ENCODE results near the gene PRR23E. TPM values are rescaled to one million over a fixed set of nuclear protein-coding genes. Genes with fewer than 3 reads are reported as not detected.

Gene PRR23E
- total and polyA plus RNA-seq, 2 donors from 2014 or later, result not detected

GRCh38 chr3:127166501-127167065, 26.3 kb upstream of the PRR23E start:
- FAIRE-seq, result no peak
- Histone ChIP-seq H3K4me1 (ENCODE audit: control insufficient read depth in 2 of 3, insufficient read depth in 2 of 3, low read depth in 1 of 3, low read length in 3 of 3) (no peaks in the 10 kb centered on the region), H3K27me3 (ENCODE audit: control insufficient read depth, insufficient read depth, low read length) (no peaks in the 10 kb centered on the region), H3K36me3 (ENCODE audit: control insufficient read depth in 2 of 3, insufficient read depth in 3 of 3, low read length in 3 of 3) (no peaks in the 10 kb centered on the region), H3K9ac (ENCODE audit: low read length in 3 of 3) (no peak overlapping the region), H3K9me3 (ENCODE audit: control insufficient read depth in 2 of 3, insufficient read depth in 1 of 3, low read length in 3 of 3) (no peaks in the 10 kb centered on the region), H3K27ac (ENCODE audit: low read depth in 2 of 2, low read length in 2 of 2) (no peak overlapping the region), H3K4me3 (ENCODE audit: low read length in 3 of 3) (no peak overlapping the region)
- no peak for DNase-seq
- TF ChIP-seq CTCF (IDR thresholded peaks at IDR 0.05; ENCODE audit: borderline replicate concordance, extremely low read depth, insufficient read depth), result no peak
- intact Hi-C loops (cut with DNase I), result no loop called here

- no peaks in the 10 kb centered on the region for H3K27me3 ChIP-seq (ENCODE audit: control insufficient read depth, insufficient read depth, low read length)
- DNase-seq (no peak), FAIRE-seq (no peak)
- no peak overlapping the region for H3K9ac ChIP-seq (ENCODE audit: low read length in 3 of 3)
- no peak overlapping the region for H3K4me3 ChIP-seq (ENCODE audit: low read length in 3 of 3)
- H3K4me1 ChIP-seq (ENCODE audit: control insufficient read depth in 2 of 3, insufficient read depth in 2 of 3, low read depth in 1 of 3, low read length in 3 of 3), result no peaks in the 10 kb centered on the region
- TF ChIP-seq CTCF (IDR thresholded peaks at IDR 0.05; ENCODE audit: borderline replicate concordance, extremely low read depth, insufficient read depth), result no peak
- intact Hi-C loops (cut with DNase I), result no loop called here
- no peaks in the 10 kb centered on the region for H3K9me3 ChIP-seq (ENCODE audit: control insufficient read depth in 2 of 3, insufficient read depth in 1 of 3, low read length in 3 of 3)
- H3K27ac ChIP-seq (ENCODE audit: low read depth in 2 of 2, low read length in 2 of 2), result no peak overlapping the region
- no peaks in the 10 kb centered on the region for H3K36me3 ChIP-seq (ENCODE audit: control insufficient read depth in 2 of 3, insufficient read depth in 3 of 3, low read length in 3 of 3)
These were observed 25.5 kb upstream of the PRR23E start for GRCh38 chr3:127167315-127168043.

GRCh38 chr3:127168271-127168670, 24.7 kb upstream of the PRR23E start:
- DNase-seq (no peak), FAIRE-seq (no peak)
- intact Hi-C loops (cut with DNase I), result no loop called here
- Histone ChIP-seq H3K27ac (ENCODE audit: low read depth in 2 of 2, low read length in 2 of 2) (no peak overlapping the region), H3K36me3 (ENCODE audit: control insufficient read depth in 2 of 3, insufficient read depth in 3 of 3, low read length in 3 of 3) (no peaks in the 10 kb centered on the region), H3K27me3 (ENCODE audit: control insufficient read depth, insufficient read depth, low read length) (no peaks in the 10 kb centered on the region), H3K4me1 (ENCODE audit: control insufficient read depth in 2 of 3, insufficient read depth in 2 of 3, low read depth in 1 of 3, low read length in 3 of 3) (no peaks in the 10 kb centered on the region), H3K4me3 (ENCODE audit: low read length in 3 of 3) (no peak overlapping the region), H3K9ac (ENCODE audit: low read length in 3 of 3) (no peak overlapping the region), H3K9me3 (ENCODE audit: control insufficient read depth in 2 of 3, insufficient read depth in 1 of 3, low read length in 3 of 3) (no peaks in the 10 kb centered on the region)
- no peak for TF ChIP-seq CTCF (IDR thresholded peaks at IDR 0.05; ENCODE audit: borderline replicate concordance, extremely low read depth, insufficient read depth)
